ENCODE measurements around the gene COLGALT1. TPM values are rescaled to one million over a fixed set of nuclear protein-coding genes. Genes with fewer than 3 reads are reported as not detected.

Gene COLGALT1
- total RNA-seq, 2 experiments from 2014 or later, result 49.6 to 68.6 TPM

- peaks cover 62% of the 10 kb centered on the region for H3K36me3 ChIP-seq (ENCODE audit: insufficient read depth, low read length)
- H3K4me3 ChIP-seq (ENCODE audit: low read depth, low read length, poor library complexity, severe bottlenecking), result peak overlapping the region; percentile 88
- H3K4me2 ChIP-seq (ENCODE audit: low read length), result peak overlapping the region; percentile 97
- no peaks in the 10 kb centered on the region for H3K9me2 ChIP-seq (ENCODE audit: insufficient read depth, low read length)
- BruUV-seq (replicated peaks), result no TSS peak
- DNase-seq (ENCODE audit: low spot score), result peak; percentile 67
- ChIA-PET CTCF (ENCODE audit: unreplicated experiment) (no interaction called here), POLR2A (interaction anchor here (0.6 to 1.2 kb wide), 3 partner anchors 192 to 1411 kb away, joined by 3 to 7 read pairs (median 6); partner anchors contain the start of gene JAK3)
- peak overlapping the region; percentile 40; the same call in 1 of the 2 replicates for H2AFZ ChIP-seq (ENCODE audit: low read length)
- intact Hi-C loops (cut with micrococcal nuclease; ENCODE audit: unreplicated experiment), result loop anchor here (1.0 kb wide), 1 partner anchor 33 kb away; no protein-coding TSS in a partner anchor
- peaks cover 20% of the 10 kb centered on the region for H3K79me2 ChIP-seq (ENCODE audit: insufficient read depth, low read depth, low read length)
- H3K9me3 ChIP-seq (ENCODE audit: low read length), result no peaks in the 10 kb centered on the region
- 0 out of 2 replicates have a peak, but pooled peaks cover 4% of the 10 kb centered on the region for H4K20me1 ChIP-seq (ENCODE audit: insufficient read depth, low read length)
- TF ChIP-seq, protein P1, sequence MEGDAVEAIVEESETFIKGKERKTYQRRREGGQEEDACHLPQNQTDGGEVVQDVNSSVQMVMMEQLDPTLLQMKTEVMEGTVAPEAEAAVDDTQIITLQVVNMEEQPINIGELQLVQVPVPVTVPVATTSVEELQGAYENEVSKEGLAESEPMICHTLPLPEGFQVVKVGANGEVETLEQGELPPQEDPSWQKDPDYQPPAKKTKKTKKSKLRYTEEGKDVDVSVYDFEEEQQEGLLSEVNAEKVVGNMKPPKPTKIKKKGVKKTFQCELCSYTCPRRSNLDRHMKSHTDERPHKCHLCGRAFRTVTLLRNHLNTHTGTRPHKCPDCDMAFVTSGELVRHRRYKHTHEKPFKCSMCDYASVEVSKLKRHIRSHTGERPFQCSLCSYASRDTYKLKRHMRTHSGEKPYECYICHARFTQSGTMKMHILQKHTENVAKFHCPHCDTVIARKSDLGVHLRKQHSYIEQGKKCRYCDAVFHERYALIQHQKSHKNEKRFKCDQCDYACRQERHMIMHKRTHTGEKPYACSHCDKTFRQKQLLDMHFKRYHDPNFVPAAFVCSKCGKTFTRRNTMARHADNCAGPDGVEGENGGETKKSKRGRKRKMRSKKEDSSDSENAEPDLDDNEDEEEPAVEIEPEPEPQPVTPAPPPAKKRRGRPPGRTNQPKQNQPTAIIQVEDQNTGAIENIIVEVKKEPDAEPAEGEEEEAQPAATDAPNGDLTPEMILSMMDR (conservative IDR thresholded peaks at IDR 0.05; ENCODE audit: low read length), result 0 out of 2 replicates have a peak, but pooled peaks have one; percentile 13
- no peak for TF ChIP-seq EZH2phosphoT487 (IDR thresholded peaks at IDR 0.05; ENCODE audit: borderline replicate concordance, low read depth, low read length)
- H3K4me1 ChIP-seq (ENCODE audit: insufficient read depth, low read length, poor library complexity, severe bottlenecking), result peaks cover 14% of the 10 kb centered on the region
- H3K27ac ChIP-seq (ENCODE audit: low read depth, low read length, poor library complexity, severe bottlenecking), result peak overlapping the region; percentile 44
Observed at GRCh38 chr19:17555929-17556813, 722 bp downstream of the COLGALT1 start.

- intact Hi-C loops (cut with micrococcal nuclease; ENCODE audit: unreplicated experiment), result no loop called here
- no peak for DNase-seq (ENCODE audit: low spot score)
- peaks cover 14% of the 10 kb centered on the region for H3K4me1 ChIP-seq (ENCODE audit: insufficient read depth, low read length, poor library complexity, severe bottlenecking)
- no peaks in the 10 kb centered on the region for H3K9me2 ChIP-seq (ENCODE audit: insufficient read depth, low read length)
- CTCF ChIA-PET (ENCODE audit: unreplicated experiment), result no interaction called here
- BruUV-seq (replicated peaks), result no TSS peak
- no peak overlapping the region for H2AFZ ChIP-seq (ENCODE audit: low read length)
- POLR2A ChIA-PET, result interaction anchor here (1.2 kb wide), 1 partner anchor 291 kb away, joined by 7 read pairs; the partner anchor contains the start of gene JAK3
- H3K79me2 ChIP-seq (ENCODE audit: insufficient read depth, low read depth, low read length), result peaks cover 24% of the 10 kb centered on the region
- peak overlapping the region; percentile 97 for H3K4me2 ChIP-seq (ENCODE audit: low read length)
- no peaks in the 10 kb centered on the region for H3K9me3 ChIP-seq (ENCODE audit: low read length)
- H3K4me3 ChIP-seq (ENCODE audit: low read depth, low read length, poor library complexity, severe bottlenecking), result peak overlapping the region; percentile 88
- TF ChIP-seq, protein P1 (conservative IDR thresholded peaks at IDR 0.05; ENCODE audit: low read length), result no peak
- no peak for TF ChIP-seq EZH2phosphoT487 (IDR thresholded peaks at IDR 0.05; ENCODE audit: borderline replicate concordance, low read depth, low read length)
- peaks cover 64% of the 10 kb centered on the region for H3K36me3 ChIP-seq (ENCODE audit: insufficient read depth, low read length)
- H3K27ac ChIP-seq (ENCODE audit: low read depth, low read length, poor library complexity, severe bottlenecking), result peak overlapping the region; percentile 44
- 0 out of 2 replicates have a peak, but pooled peaks cover 4% of the 10 kb centered on the region for H4K20me1 ChIP-seq (ENCODE audit: insufficient read depth, low read length)
Observed at GRCh38 chr19:17556995-17557394, 1.5 kb downstream of the COLGALT1 start.

Measured in OCI-LY7 (cell line).